Ammon's horn (tissue), 1 donor: Measurements from ENCODE around the gene TGM6.

Experiments
- DNase-seq: peaks from one replicate; pipeline ENCODE4 v3.0.0-alpha.2; 2016; ENCODE audit warnings: low spot score

The TGM6 gene

GRCh38 chr20:2458919-2459499 is 78.3 kb downstream of the TGM6 start:
- DNase-seq: no peak

DNA sequence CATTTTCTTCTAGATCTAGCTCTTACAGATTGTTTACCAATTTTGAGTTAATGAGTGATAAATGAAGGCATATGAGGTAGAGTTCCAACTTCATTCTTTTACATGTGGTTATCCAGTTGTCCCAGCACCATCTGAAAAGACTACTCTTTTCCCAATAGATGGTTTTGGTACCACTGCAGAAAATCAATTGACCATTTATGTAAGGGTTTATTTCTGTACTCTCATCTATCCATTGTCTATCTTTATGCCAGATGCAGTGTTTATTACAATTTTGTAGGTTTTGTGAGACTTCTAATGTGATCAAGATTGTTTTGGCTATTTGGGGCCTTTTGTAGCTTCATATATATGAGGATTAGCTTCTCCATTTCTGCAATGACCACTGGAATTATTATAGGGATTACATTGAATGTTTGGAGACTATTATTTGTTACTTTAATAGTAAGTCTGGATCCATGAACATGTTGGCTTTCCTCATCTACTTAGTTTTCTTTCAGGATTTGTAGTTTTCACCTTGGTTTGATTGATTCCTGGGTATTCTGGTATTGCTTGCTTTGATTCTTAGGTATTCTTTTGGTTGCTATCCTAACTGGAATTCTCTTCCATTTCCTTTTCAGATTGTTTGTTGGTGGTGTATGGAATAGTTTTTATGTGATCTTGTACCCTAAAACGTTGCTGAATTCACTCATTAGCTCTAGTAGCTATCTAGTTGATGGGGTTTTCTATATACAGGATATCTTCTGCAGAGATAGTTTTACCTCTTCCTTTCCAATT is 79.5 kb downstream of the TGM6 start:
- DNase-seq: no peak

DNA sequence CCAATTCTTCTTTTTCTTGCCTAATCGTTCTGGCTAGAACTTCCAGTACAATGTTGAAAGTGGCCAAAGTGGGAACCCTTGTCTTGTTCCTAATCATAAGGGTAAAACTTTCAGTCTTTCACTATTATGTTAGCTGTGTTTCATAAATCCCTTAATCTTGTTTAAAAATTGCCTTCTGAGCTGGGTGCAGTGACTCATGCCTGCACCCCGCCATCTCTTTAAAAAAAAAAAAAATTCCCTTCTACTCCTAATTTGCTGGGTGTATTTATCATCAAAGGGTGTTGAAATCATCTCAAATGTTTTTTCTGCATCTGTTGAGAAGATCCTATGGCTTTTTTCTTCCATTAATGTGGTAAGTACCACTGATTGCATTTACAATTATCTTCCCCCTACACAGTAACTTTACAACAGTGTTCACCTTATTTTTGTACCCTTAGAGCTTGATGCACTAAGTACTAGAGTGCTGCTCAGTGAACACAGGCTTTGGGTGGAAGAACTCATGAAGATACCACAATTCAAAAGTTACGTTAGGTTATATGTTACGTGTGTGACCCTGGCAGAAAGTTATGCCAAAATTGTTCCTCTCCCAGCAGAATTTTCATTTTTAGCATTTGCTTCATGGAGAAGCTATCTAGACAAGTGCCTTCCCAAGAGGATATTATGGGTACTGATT is 80.2 kb downstream of the TGM6 start:
- no peak for DNase-seq

- DNase-seq: no peak
Observed at GRCh38 chr20:2462484-2462883, 81.8 kb downstream of the TGM6 start.

- DNase-seq: no peak
Observed at GRCh38 chr20:2463616-2464365, 83.1 kb downstream of the TGM6 start.

- DNase-seq: no peak
Observed at GRCh38 chr20:2465100-2465499, 84.4 kb downstream of the TGM6 start.

DNA sequence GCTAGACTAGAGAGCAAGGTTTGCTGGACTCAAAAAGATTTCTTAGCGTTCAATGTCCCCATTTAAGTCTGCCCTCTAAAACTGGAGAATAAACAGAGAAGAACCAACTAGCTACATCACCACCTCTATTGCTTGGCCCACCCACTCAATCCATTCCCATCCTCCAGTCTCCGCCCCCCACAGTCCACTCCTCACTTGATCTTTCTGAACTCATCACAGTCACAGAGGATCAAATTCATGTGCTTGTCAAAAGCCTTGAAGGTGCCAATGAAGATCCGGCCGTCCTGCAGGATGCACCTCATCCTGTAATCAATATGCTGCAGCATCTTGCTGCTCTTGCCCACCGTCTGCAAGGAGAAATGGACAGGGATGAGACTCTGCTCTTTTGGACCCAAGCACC is 86.7 kb downstream of the TGM6 start:
- no peak for DNase-seq

GRCh38 chr20:2468581-2469407 is 88.1 kb downstream of the TGM6 start:
- no peak for DNase-seq

DNA sequence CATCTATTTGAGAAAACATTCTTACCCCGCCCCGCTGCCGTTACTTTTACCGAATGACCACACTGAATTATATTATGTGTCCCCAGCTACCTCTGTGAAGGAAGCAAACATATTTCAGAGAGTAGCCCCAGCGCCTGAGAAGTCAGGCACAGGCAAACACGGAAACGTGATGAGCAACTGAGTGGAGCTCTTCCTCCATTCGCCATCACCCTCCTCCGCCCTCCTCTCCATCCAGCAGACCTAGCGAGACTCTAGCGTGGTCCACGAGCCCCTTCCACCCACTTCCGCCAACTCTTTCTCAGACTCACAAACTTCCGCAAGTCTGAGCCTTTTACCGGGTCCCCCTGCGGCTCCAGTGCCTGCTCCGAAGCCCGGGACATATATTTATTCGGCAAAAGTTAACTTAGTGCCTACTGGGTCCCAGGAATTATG is 89.3 kb downstream of the TGM6 start:
- peak; percentile 60 for DNase-seq

GRCh38 chr20:2470423-2471193 is 89.9 kb downstream of the TGM6 start, which contains the start of gene SNRPB:
Gene SNRPB (minus strand): TSS chr20:2470789. CDS start chr20:2470690, 99 bp downstream.
- peak; percentile 99 for DNase-seq

GRCh38 chr20:2473516-2473915 is 92.8 kb downstream of the TGM6 start:
- DNase-seq: no peak

DNA sequence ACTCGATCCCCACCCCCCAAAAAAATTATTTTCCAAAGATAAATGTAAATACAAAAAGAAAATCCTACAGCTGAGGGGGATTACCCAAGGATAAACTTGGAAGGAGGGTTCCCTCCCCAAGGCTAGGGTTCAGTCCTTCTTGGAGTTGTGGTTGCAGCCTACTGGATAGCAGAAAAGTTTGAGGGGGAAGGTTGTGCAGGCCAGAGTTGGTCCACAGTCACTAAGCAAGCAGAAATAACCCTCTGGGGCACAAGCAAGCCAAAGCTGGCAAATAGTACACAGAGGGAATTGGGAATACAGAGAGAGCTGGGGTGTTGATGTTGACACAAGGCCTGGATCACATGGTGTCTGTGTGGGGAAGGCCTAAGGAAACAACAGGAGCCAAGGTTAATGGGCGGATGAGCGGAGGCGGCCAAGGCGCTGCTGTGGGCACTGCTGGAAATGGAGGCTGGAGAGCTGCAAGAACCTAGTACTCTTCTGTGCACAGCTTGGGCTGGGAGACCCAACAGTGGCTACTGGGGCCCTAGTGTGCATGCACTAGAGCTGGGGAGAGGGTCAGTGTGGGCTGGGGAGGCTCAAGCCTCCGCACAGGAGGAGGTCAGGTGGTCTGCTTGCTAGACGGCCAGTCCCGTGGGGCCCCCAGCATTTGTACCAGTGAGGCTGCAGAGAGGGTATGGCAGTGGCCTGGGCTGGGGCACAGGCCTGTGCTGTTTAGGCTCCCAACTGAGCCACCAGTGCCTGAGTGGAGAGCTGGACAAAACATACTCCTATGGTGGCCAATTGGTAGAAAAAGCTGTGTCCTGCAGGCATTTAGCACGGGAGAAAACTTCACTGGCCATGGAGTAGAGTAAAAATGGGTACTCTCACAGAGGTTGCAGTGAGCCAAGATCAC is 95.4 kb downstream of the TGM6 start:
- DNase-seq: no peak

GRCh38 chr20:2476742-2477615 is 96.3 kb downstream of the TGM6 start:
- no peak for DNase-seq

- DNase-seq: no peak
Observed at GRCh38 chr20:2480381-2480780, 99.7 kb downstream of the TGM6 start.
